Measurements from ENCODE around the gene EPHA4.

The EPHA4 gene

GRCh38 chr2:221494556-221494955, 77.5 kb downstream of the EPHA4 start:
- TF ChIP-seq, protein P1, sequence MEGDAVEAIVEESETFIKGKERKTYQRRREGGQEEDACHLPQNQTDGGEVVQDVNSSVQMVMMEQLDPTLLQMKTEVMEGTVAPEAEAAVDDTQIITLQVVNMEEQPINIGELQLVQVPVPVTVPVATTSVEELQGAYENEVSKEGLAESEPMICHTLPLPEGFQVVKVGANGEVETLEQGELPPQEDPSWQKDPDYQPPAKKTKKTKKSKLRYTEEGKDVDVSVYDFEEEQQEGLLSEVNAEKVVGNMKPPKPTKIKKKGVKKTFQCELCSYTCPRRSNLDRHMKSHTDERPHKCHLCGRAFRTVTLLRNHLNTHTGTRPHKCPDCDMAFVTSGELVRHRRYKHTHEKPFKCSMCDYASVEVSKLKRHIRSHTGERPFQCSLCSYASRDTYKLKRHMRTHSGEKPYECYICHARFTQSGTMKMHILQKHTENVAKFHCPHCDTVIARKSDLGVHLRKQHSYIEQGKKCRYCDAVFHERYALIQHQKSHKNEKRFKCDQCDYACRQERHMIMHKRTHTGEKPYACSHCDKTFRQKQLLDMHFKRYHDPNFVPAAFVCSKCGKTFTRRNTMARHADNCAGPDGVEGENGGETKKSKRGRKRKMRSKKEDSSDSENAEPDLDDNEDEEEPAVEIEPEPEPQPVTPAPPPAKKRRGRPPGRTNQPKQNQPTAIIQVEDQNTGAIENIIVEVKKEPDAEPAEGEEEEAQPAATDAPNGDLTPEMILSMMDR (conservative IDR thresholded peaks at IDR 0.05): no peak
- no peak overlapping the region for H3K27ac ChIP-seq

DNA sequence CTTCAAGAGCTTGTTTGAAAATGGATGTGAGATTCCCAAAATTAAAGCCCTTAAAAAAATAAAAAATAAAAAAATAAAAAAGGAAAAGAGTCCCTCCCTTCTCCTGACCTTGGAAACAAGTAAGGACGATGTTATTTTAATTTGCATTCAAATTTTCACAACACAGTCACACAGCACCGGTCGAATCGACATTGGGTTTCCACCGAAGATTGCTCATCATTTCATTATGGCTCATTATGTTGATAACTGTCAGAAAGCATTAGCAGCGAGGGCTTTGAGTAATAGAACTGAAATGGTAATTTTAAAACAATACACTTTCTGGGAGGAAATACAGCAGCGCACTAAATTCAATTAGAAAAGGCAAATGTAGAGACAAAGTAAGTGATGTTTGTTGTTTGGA, 78.7 kb downstream of the EPHA4 start:
- no peak overlapping the region for H3K27ac ChIP-seq

DNA sequence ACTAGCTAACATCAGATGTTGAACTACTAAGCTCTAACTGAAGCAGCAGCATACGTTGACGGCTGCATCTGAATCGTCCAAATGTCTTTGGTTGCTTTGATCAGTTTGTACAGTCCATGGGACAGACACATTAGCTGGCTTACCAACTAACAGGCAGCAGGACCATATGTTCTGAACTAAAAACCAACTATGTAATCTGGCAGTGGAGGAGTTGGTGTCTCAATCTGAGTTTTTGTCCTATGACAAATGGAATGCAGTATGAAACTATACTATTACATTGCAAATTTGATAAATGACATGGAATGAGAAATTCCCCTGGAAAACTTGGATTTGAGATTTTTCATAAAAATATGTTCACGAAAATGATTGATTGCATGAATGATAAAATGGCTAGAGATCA, 79.5 kb downstream of the EPHA4 start:
- TF ChIP-seq, protein P1 (conservative IDR thresholded peaks at IDR 0.05): no peak

More for the DNA sequence above, 78.7 kb downstream of the EPHA4 start:
- TF ChIP-seq, protein P1 (conservative IDR thresholded peaks at IDR 0.05): no peak

GRCh38 chr2:221490506-221491060, 81.5 kb downstream of the EPHA4 start:
- no peak overlapping the region for H3K27ac ChIP-seq
- TF ChIP-seq, protein P1 (conservative IDR thresholded peaks at IDR 0.05): no peak

More for the DNA sequence above, 79.5 kb downstream of the EPHA4 start:
- H3K27ac ChIP-seq: no peak overlapping the region

GRCh38 chr2:221488136-221488807, 83.8 kb downstream of the EPHA4 start:
- H3K27ac ChIP-seq: no peak overlapping the region
- TF ChIP-seq, protein P1 (conservative IDR thresholded peaks at IDR 0.05): no peak

GRCh38 chr2:221486106-221486505, 86.0 kb downstream of the EPHA4 start:
- TF ChIP-seq, protein P1 (conservative IDR thresholded peaks at IDR 0.05): no peak
- H3K27ac ChIP-seq: no peak overlapping the region

DNA sequence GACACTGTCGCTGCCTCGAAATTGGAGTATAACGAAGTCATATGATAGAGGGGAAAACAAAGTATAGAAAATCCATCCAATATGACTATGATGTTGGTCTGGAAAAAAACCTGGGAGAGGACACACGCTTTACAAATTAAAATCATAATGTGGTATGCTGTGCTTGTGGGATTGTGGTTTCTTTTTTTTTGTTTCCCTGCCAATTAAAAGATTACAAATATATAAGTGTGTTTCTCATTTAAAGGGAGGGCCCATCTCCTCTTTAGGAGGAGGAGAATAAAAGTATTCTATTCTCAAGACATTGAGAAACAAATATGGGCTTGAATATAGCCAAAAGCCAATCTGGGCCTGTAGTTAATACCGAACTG, 86.6 kb downstream of the EPHA4 start:
- TF ChIP-seq, protein P1 (conservative IDR thresholded peaks at IDR 0.05): no peak
- no peak overlapping the region for H3K27ac ChIP-seq
